ENCODE results near the gene CSNK2A1.
"Not testable (repeated sequence)": the region's sequence is repeated elsewhere in the genome, so short reads cannot be mapped to it uniquely, and the experiment has no call there.

Gene CSNK2A1

GRCh38 chr20:531608-532007 lies 12.0 kb downstream of the CSNK2A1 start:
- no peak for DNase-seq

- no peak for DNase-seq
Measured at GRCh38 chr20:530321-530720, 13.3 kb downstream of the CSNK2A1 start.

- DNase-seq, result no peak
Measured at GRCh38 chr20:528923-529604, 14.5 kb downstream of the CSNK2A1 start.

- no peak for DNase-seq
Measured at GRCh38 chr20:527571-527886, 16.1 kb downstream of the CSNK2A1 start.

GRCh38 chr20:521860-522259 lies 21.7 kb downstream of the CSNK2A1 start:
- DNase-seq, result no peak

GRCh38 chr20:519999-520398 lies 23.6 kb downstream of the CSNK2A1 start:
- DNase-seq, result no peak

DNA sequence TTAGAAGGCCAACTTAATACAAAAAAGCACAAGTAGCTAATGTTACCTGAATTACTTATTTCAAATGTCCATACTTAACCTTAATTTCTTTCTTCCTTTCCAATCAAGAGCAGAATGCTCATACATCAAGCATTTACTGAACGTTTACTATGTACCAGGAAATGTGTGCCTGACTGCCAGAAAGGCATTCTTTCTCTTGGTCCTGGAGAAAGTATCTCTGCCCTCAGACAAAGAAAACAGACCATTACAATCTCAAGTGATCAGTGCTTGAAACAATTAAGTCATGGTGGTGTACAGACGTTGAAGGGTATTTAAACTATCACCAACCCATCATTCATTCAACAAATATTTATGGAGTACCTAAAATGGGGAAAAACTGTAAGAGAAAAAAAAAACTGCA lies 26.4 kb downstream of the CSNK2A1 start:
- no peak for DNase-seq

GRCh38 chr20:516799-517198 lies 26.8 kb downstream of the CSNK2A1 start:
- no peak for DNase-seq

DNA sequence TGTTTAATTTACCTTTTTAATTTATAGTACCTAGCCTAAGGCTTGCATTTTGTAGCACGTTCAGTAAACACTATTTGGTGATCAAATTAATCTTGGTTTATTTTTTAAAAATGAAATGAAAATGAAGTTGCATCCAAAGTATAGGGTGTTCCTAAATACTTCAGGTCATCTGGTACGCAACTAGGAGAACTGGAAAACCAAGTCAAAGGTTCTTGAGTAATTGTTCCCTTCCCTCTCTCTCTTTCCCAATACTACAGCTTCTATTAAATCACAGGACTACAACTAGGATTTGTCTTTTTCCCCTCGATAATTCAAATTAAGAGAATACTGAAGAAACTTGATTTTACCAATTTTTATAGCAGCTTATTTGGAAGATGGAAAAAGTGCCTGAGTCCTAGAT lies 27.9 kb downstream of the CSNK2A1 start:
- no peak for DNase-seq

- DNase-seq, result no peak
Measured at GRCh38 chr20:513429-513828, 30.2 kb downstream of the CSNK2A1 start.

DNA sequence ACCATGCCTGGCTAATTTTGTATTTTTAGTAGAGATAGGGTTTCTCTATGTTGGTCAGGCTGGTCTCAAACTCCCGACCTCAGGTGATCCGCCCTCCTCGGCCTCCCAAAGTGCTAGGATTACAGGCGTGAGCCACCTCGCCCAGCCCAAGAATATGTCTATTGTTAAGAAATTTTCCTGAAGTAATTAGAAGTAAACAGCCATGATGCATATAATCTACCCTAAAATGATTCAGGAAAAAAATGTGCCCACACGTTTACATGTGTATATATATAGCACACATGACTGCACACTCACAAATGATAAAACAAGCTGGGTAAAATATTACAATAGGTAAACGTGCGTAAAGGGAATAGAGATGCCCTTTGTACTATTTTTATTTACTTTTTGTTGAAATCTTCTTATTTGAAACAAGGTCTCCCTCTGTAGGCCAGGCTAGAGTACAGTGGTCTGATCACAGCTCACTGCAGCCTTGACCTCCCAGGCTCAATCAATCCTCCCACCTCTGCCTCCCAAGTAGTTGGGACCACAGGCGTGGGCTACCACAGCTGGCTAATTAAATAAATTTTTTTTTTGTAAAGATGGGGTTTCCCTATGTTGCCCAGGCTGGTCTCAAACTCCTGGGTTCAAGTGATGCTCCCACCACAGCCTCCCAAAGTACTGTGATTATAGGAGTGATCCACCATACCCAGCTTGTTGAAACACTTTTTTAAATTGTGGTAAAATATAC lies 33.1 kb downstream of the CSNK2A1 start:
- DNase-seq, result not testable (repeated sequence)

- not testable (repeated sequence) for DNase-seq
Measured at GRCh38 chr20:508364-508787, 35.2 kb downstream of the CSNK2A1 start.

- peak; percentile 13 for DNase-seq
Measured at GRCh38 chr20:507761-508332, 35.7 kb downstream of the CSNK2A1 start.

DNA sequence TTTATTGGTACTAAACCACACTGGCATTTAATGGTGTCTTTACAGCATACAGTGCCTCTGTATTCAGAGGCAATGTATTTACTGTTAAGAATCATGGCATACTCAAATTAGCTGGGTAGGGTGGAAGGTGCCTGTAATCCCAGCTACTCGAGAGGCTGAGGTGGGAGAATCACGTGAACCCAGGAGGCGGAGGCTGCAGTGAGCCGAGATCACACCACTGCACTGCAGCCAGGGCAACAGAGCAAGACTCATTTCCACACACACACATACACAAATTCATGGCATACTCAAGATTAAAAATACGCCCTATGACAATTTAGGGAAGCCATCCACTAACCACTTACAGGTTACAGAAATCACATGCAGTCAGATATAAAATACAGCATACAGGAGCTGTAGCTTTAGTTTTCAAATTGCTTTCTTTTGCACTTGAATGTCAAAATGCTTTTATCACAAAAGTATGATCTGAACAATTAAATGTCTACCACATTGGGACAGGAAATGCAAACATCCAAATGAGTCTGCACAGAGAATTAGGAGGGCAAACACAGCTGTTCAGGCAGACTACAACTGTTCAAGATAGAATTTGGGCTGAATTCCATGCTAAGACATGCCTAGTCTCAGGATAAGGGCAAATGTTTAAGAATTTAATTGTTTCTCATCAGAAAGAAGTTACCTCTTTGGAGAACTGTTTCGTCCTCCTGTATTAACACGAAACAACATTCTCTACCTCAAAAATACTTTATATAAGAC lies 36.4 kb downstream of the CSNK2A1 start:
- no peak for DNase-seq

DNA sequence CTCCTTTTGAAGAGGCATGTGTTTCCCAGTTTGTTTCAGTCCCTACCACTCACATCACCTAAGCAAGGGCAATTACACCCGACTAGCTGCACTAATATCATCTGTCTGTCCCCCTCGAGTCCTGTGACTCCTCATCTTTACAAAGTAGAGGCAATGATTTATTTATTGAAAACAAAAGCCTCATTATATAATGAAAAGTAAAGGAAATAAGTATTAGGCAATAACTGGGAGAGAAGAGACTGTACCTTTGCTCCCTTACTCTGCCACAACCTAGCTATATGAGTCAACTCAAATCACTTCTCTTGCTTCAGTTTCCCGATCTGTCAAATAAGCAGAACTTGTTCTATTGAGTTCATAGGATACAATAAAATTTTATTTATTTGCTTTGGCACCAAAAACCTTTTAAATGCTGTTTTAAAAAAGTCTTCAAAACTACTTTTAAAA lies 38.9 kb downstream of the CSNK2A1 start:
- no peak for DNase-seq

- DNase-seq, result no peak
Measured at GRCh38 chr20:503048-503737, 40.4 kb downstream of the CSNK2A1 start.

DNA sequence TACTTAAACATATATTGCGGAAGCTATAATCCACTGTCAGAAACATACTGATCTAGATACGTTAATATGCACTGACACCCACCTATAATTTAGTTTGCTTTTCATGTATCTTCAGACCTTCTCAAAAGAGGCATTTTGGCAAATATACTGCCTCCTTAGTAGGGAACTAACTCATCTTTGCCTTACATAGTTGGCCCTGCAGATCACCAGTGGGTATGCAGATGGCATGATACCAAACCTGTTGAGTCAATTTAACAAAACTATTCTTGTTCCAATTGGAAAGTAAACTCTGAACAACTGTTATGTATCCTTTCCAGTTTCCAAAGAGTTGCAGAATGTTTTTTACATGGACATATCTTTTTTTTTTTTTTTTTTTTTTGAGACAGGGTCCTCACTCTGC lies 45.6 kb downstream of the CSNK2A1 start:
- DNase-seq, result no peak

- DNase-seq, result no peak
Measured at GRCh38 chr20:496126-496696, 47.4 kb downstream of the CSNK2A1 start.

DNA sequence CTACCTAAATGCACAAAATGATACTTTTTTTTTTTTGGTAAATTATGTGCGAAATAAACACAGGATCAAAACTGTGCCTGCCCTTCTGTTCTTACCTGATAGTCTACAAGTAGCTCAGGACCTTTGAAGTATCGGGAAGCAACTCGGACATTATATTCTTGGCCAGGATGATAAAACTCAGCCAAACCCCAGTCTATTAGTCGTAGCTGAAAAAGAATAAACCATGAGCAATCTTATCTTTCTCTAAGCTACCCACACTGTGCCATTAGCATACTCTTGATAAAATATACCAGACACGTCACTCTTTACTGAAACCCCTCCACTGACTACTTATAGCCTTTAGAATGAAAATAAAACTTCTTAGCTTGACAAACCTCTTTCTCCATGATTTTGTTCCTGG lies 51.4 kb downstream of the CSNK2A1 start:
- no peak for DNase-seq

- DNase-seq, result no peak
Measured at GRCh38 chr20:487655-488054, 55.9 kb downstream of the CSNK2A1 start.

DNA sequence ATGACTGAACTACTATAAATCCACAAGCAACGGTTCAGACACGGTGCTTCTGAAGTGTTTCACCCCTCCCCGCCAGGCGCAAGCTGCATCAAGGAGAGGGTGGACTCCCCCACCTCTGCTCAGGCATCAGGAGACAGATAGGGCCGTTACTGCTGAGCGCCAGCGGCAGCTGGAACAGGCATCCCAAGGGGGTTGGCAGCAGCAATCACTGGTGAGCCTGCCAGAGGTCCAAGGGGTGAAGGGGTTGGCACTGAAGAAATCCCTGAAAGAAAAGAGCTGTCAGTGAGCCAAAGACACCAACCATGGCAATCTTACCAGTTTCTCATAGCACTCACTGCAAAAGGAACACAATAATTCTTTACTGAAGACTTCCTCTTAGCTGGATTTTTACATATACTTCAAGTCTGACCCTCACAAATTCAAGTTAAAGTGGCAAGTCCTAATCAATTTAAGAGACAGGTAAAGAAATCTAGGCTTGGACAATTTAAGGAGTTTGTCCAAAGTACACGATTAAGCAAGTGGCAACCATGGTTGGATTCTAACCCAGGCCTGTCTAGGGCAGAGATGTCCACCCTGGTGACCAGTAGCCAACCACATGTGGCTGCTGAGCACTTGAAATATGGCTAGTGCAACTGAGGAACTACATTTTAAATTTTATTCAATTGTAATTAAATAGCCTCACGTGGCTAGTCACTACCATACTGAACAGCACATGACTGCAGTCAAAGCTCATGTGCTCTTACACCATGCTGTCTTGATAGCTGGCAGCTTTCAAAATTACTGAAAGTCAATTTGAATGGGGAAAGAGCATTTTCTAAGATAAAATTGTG lies 59.6 kb downstream of the CSNK2A1 start:
- DNase-seq, result no peak

GRCh38 chr20:481167-481566 lies 62.4 kb downstream of the CSNK2A1 start:
- DNase-seq, result no peak

All from NCI-H774 (cell line).